T-helper 2 cell treated with Interferon-gamma antibody and Interleukin-4, amounts not matched to agents 100 ng/mL and 5 ng/mL, for 36 hours (primary cell): ENCODE measurements around the gene CHST15. TPM values are rescaled to one million over a fixed set of nuclear protein-coding genes. Genes with fewer than 3 reads are reported as not detected.

Experiments used
- intact Hi-C: fragments of 100-400 bp; cut with micrococcal nuclease; formaldehyde crosslinking; loops from one replicate; pipeline ENCODE4 v1.15.1; 2023
- total RNA-seq: library from RNA; stranded (reverse); gene quantifications from 2 replicates; pipeline ENCODE4 v1.2.3, GENCODE V29; 2022

Gene CHST15
- total RNA-seq, 1 donor from 2014 or later = not detected

- intact Hi-C loops = no loop called here
Observed at GRCh38 chr10:124066126-124066700, 27.2 kb downstream of the CHST15 start.

GRCh38 chr10:124065382-124066125 lies 27.8 kb downstream of the CHST15 start:
- intact Hi-C loops = no loop called here

- intact Hi-C loops = no loop called here
Observed at GRCh38 chr10:124064676-124065075, 28.7 kb downstream of the CHST15 start.

- intact Hi-C loops = no loop called here
Observed at GRCh38 chr10:124063750-124064603, 29.4 kb downstream of the CHST15 start.

- intact Hi-C loops = no loop called here
Observed at GRCh38 chr10:124062390-124062789, 31.0 kb downstream of the CHST15 start.

GRCh38 chr10:124061030-124061429 lies 32.4 kb downstream of the CHST15 start:
- intact Hi-C loops = no loop called here

GRCh38 chr10:124060148-124060720 lies 33.2 kb downstream of the CHST15 start:
- intact Hi-C loops = no loop called here

GRCh38 chr10:124059551-124059950 lies 33.8 kb downstream of the CHST15 start:
- intact Hi-C loops = no loop called here

- intact Hi-C loops = no loop called here
Observed at GRCh38 chr10:124058346-124059003, 34.9 kb downstream of the CHST15 start.

- intact Hi-C loops = no loop called here
Observed at GRCh38 chr10:124057601-124058000, 35.8 kb downstream of the CHST15 start.

GRCh38 chr10:124056337-124056980 lies 36.9 kb downstream of the CHST15 start:
- intact Hi-C loops = no loop called here

- intact Hi-C loops = no loop called here
Observed at GRCh38 chr10:124053971-124054370, 39.4 kb downstream of the CHST15 start.

- intact Hi-C loops = no loop called here
Observed at GRCh38 chr10:124052561-124052960, 40.8 kb downstream of the CHST15 start.

GRCh38 chr10:124050021-124051015 lies 43.1 kb downstream of the CHST15 start:
- intact Hi-C loops = no loop called here

GRCh38 chr10:124049484-124049883 lies 43.9 kb downstream of the CHST15 start:
- intact Hi-C loops = no loop called here

- intact Hi-C loops = no loop called here
Observed at GRCh38 chr10:124048371-124049290, 44.8 kb downstream of the CHST15 start.

- intact Hi-C loops = no loop called here
Observed at GRCh38 chr10:124047427-124048152, 45.8 kb downstream of the CHST15 start.
